A549 (cell line): ENCODE measurements around the gene ARHGEF4.

ENCODE experiments used
- CTCF ChIP-seq: fragments of >200 bp; sonication (Bioruptor Twin); formaldehyde crosslinking; IDR thresholded peaks from 3 replicates; pipeline ENCODE4 v1.5.1; 2016
- MAFK ChIP-seq: fragments of 450-650 bp; IDR thresholded peaks from 2 replicates; pipeline ENCODE4 v1.6.1; 2014; ENCODE audit not compliant: partially characterized antibody
- ZFP36 ChIP-seq: fragments of 450-650 bp; IDR thresholded peaks from 2 replicates; pipeline ENCODE4 v1.6.1; 2014; ENCODE audit warnings: borderline replicate concordance; ENCODE audit not compliant: partially characterized antibody

GRCh38 chr2:130805613-130806012 is 31.1 kb upstream of the ARHGEF4 start:
- TF ChIP-seq CTCF = no peak
- TF ChIP-seq MAFK = no peak
- TF ChIP-seq ZFP36 = no peak
